Bronchus fibroblast of lung (primary cell): Measurements from ENCODE around the gene CD24. TPM values are rescaled to one million over a fixed set of nuclear protein-coding genes. Genes with fewer than 3 reads are reported as not detected.

Source experiments
- total RNA-seq: library from RNA; depleted of rRNA; stranded (reverse); fragments of >200 nt; gene quantifications from 2 replicates; pipeline ENCODE4 v1.2.3, GENCODE V29; 2015

The CD24 gene, protein sequence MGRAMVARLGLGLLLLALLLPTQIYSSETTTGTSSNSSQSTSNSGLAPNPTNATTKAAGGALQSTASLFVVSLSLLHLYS
- total RNA-seq = 0.17 and 0.59 TPM in 2 replicates

GRCh38 chr6:106974336-106974998 is at the start of gene CD24:
TSS of gene CD24 (minus strand) at chr6:106974729. CDS start at chr6:106974646, 83 bp downstream.

Other genes with a start within 250 kb of the CD24 start
- 8.4 and 10.3 TPM in 2 replicates for gene MTRES1, start 53.5 kb upstream of the CD24 start, total RNA-seq
- gene BEND3, start 140.8 kb upstream of the CD24 start, total RNA-seq = 1.3 and 1.5 TPM in 2 replicates